ENCODE results near the gene HOXA6. TPM values are rescaled to one million over a fixed set of nuclear protein-coding genes. Genes with fewer than 3 reads are reported as not detected.

The HOXA6 gene
- total RNA-seq, 1 experiment from 2014 or later, result not detected

DNA sequence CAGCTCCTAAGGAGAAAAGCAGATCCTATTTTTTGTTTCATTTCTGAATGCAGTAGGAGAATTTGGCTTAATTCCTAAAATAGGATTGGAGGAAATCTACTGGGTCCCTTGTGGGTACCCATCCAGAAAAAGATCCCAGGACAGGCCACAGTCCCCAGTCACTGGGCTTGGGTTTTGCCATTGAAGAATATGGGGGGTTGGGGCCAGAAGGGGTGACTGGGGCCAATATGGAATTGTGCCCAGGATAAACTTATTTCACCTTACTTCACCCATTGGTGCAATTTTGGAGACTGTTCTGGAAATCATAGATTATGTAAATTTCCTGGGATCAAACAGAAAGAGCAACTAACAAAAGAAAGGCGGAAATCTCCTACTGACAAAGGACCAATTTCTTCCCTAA lies 9.1 kb downstream of the HOXA6 start:
- H3K27ac Mint-ChIP-seq, result no peak overlapping the region
- ATAC-seq (no peak), DNase-seq (ENCODE audit: low spot score) (no peak)
- H3K4me3 Mint-ChIP-seq, result no peak overlapping the region
- no peaks in the 10 kb centered on the region; the same call in 1 of the 2 replicates for H3K36me3 Mint-ChIP-seq
- peaks cover 19% of the 10 kb centered on the region for H3K4me1 Mint-ChIP-seq
- POLR2A ChIA-PET, result no interaction called here
- TF ChIP-seq GTF2I (CRISPR knock-in tag; conservative IDR thresholded peaks at IDR 0.05), result no peak
- TF ChIP-seq FOXK1 (CRISPR knock-in tag; IDR thresholded peaks at IDR 0.05), result no peak
- TF ChIP-seq, protein P1, sequence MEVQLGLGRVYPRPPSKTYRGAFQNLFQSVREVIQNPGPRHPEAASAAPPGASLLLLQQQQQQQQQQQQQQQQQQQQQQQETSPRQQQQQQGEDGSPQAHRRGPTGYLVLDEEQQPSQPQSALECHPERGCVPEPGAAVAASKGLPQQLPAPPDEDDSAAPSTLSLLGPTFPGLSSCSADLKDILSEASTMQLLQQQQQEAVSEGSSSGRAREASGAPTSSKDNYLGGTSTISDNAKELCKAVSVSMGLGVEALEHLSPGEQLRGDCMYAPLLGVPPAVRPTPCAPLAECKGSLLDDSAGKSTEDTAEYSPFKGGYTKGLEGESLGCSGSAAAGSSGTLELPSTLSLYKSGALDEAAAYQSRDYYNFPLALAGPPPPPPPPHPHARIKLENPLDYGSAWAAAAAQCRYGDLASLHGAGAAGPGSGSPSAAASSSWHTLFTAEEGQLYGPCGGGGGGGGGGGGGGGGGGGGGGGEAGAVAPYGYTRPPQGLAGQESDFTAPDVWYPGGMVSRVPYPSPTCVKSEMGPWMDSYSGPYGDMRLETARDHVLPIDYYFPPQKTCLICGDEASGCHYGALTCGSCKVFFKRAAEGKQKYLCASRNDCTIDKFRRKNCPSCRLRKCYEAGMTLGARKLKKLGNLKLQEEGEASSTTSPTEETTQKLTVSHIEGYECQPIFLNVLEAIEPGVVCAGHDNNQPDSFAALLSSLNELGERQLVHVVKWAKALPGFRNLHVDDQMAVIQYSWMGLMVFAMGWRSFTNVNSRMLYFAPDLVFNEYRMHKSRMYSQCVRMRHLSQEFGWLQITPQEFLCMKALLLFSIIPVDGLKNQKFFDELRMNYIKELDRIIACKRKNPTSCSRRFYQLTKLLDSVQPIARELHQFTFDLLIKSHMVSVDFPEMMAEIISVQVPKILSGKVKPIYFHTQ (CRISPR knock-in tag; IDR thresholded peaks at IDR 0.05), result no peak
- TF ChIP-seq, protein P2, sequence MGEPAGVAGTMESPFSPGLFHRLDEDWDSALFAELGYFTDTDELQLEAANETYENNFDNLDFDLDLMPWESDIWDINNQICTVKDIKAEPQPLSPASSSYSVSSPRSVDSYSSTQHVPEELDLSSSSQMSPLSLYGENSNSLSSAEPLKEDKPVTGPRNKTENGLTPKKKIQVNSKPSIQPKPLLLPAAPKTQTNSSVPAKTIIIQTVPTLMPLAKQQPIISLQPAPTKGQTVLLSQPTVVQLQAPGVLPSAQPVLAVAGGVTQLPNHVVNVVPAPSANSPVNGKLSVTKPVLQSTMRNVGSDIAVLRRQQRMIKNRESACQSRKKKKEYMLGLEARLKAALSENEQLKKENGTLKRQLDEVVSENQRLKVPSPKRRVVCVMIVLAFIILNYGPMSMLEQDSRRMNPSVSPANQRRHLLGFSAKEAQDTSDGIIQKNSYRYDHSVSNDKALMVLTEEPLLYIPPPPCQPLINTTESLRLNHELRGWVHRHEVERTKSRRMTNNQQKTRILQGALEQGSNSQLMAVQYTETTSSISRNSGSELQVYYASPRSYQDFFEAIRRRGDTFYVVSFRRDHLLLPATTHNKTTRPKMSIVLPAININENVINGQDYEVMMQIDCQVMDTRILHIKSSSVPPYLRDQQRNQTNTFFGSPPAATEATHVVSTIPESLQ (CRISPR knock-in tag; IDR thresholded peaks at IDR 0.05), result no peak
- no peak for TF ChIP-seq ATF1 (CRISPR knock-in tag; IDR thresholded peaks at IDR 0.05)
- TF ChIP-seq PRRX2 (CRISPR knock-in tag; IDR thresholded peaks at IDR 0.05), result no peak
- TF ChIP-seq, protein P3, sequence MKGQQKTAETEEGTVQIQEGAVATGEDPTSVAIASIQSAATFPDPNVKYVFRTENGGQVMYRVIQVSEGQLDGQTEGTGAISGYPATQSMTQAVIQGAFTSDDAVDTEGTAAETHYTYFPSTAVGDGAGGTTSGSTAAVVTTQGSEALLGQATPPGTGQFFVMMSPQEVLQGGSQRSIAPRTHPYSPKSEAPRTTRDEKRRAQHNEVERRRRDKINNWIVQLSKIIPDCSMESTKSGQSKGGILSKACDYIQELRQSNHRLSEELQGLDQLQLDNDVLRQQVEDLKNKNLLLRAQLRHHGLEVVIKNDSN (CRISPR knock-in tag; IDR thresholded peaks at IDR 0.05), result no peak
- TF ChIP-seq, protein P4, sequence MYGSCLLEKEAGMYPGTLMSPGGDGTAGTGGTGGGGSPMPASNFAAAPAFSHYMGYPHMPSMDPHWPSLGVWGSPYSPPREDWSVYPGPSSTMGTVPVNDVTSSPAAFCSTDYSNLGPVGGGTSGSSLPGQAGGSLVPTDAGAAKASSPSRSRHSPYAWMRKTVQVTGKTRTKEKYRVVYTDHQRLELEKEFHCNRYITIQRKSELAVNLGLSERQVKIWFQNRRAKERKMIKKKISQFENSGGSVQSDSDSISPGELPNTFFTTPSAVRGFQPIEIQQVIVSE (CRISPR knock-in tag; IDR thresholded peaks at IDR 0.05; ENCODE audit: borderline replicate concordance), result no peak
- no peak for TF ChIP-seq ZNF317 (CRISPR knock-in tag; IDR thresholded peaks at IDR 0.05; ENCODE audit: borderline replicate concordance, low read depth)
- TF ChIP-seq, protein P5, sequence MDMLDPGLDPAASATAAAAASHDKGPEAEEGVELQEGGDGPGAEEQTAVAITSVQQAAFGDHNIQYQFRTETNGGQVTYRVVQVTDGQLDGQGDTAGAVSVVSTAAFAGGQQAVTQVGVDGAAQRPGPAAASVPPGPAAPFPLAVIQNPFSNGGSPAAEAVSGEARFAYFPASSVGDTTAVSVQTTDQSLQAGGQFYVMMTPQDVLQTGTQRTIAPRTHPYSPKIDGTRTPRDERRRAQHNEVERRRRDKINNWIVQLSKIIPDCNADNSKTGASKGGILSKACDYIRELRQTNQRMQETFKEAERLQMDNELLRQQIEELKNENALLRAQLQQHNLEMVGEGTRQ (CRISPR knock-in tag; IDR thresholded peaks at IDR 0.05), result no peak
- no peak for TF ChIP-seq ZNF396 (CRISPR knock-in tag; IDR thresholded peaks at IDR 0.05; ENCODE audit: borderline replicate concordance)
- TF ChIP-seq FOXJ3 (CRISPR knock-in tag; IDR thresholded peaks at IDR 0.05; ENCODE audit: borderline replicate concordance), result no peak
- CTCF ChIA-PET, result no interaction called here
- H3K27me3 Mint-ChIP-seq (ENCODE audit: low read depth), result peaks cover 100% of the 10 kb centered on the region
- no peaks in the 10 kb centered on the region for H3K9me3 Mint-ChIP-seq

DNA sequence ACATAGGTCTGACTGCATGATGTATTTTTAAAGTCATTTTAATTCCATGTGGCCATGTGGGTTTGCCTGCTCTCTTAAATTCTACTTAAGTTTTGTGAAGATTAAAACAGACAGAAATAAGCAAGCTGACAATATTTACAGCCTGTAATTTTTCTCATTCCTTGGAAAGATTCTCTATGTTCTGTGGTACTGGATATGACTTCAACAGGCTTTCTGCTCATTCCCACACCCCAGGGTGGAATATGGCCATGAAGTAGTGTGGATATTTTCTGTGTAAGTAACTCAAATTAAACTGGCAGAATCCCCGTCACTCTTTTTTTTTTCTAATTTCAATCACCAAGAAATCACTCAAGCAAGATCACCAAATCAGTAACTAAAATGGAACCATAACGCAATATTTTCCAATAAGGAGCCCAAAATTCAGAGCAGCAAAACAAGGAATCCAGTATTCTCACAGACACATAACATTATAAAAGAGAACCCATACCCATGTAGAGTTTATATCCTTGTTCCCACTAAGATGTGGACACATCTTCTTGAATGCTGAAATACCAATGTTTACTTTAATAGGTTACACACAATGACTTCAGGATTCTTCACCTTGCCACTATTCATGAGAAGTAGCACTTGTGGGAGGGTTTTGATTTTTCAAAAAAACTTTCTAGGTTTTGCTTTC lies 9.8 kb downstream of the HOXA6 start:
- DNase-seq (ENCODE audit: low spot score) (no peak), ATAC-seq (no peak)
- TF ChIP-seq EMX1 (CRISPR knock-in tag; IDR thresholded peaks at IDR 0.05) (no peak), NFE2L1 (CRISPR knock-in tag; IDR thresholded peaks at IDR 0.05) (no peak), RORB (CRISPR knock-in tag; IDR thresholded peaks at IDR 0.05) (no peak), SP1 (CRISPR knock-in tag; conservative IDR thresholded peaks at IDR 0.05) (no peak), ZBTB21 (CRISPR knock-in tag; IDR thresholded peaks at IDR 0.05; ENCODE audit: borderline replicate concordance) (no peak)
- TF ChIP-seq, protein P6, sequence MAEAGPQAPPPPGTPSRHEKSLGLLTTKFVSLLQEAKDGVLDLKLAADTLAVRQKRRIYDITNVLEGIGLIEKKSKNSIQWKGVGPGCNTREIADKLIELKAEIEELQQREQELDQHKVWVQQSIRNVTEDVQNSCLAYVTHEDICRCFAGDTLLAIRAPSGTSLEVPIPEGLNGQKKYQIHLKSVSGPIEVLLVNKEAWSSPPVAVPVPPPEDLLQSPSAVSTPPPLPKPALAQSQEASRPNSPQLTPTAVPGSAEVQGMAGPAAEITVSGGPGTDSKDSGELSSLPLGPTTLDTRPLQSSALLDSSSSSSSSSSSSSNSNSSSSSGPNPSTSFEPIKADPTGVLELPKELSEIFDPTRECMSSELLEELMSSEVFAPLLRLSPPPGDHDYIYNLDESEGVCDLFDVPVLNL (CRISPR knock-in tag; IDR thresholded peaks at IDR 0.05; ENCODE audit: borderline replicate concordance, low read depth), result no peak
- TF ChIP-seq, protein P7, sequence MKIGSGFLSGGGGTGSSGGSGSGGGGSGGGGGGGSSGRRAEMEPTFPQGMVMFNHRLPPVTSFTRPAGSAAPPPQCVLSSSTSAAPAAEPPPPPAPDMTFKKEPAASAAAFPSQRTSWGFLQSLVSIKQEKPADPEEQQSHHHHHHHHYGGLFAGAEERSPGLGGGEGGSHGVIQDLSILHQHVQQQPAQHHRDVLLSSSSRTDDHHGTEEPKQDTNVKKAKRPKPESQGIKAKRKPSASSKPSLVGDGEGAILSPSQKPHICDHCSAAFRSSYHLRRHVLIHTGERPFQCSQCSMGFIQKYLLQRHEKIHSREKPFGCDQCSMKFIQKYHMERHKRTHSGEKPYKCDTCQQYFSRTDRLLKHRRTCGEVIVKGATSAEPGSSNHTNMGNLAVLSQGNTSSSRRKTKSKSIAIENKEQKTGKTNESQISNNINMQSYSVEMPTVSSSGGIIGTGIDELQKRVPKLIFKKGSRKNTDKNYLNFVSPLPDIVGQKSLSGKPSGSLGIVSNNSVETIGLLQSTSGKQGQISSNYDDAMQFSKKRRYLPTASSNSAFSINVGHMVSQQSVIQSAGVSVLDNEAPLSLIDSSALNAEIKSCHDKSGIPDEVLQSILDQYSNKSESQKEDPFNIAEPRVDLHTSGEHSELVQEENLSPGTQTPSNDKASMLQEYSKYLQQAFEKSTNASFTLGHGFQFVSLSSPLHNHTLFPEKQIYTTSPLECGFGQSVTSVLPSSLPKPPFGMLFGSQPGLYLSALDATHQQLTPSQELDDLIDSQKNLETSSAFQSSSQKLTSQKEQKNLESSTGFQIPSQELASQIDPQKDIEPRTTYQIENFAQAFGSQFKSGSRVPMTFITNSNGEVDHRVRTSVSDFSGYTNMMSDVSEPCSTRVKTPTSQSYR (CRISPR knock-in tag; IDR thresholded peaks at IDR 0.05), result no peak
- TF ChIP-seq, protein P8, sequence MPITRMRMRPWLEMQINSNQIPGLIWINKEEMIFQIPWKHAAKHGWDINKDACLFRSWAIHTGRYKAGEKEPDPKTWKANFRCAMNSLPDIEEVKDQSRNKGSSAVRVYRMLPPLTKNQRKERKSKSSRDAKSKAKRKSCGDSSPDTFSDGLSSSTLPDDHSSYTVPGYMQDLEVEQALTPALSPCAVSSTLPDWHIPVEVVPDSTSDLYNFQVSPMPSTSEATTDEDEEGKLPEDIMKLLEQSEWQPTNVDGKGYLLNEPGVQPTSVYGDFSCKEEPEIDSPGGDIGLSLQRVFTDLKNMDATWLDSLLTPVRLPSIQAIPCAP (CRISPR knock-in tag; IDR thresholded peaks at IDR 0.05), result no peak
- Mint-ChIP-seq H3K4me1 (peaks cover 17% of the 10 kb centered on the region), H3K27me3 (ENCODE audit: low read depth) (peaks cover 100% of the 10 kb centered on the region), H3K27ac (no peak overlapping the region), H3K4me3 (no peak overlapping the region), H3K9me3 (no peaks in the 10 kb centered on the region), H3K36me3 (no peaks in the 10 kb centered on the region; the same call in 1 of the 2 replicates)
- ChIA-PET CTCF (no interaction called here), POLR2A (no interaction called here)
